Trophoblast cell (in vitro differentiated cells and primary cell): ENCODE results near the gene TAGLN3. TPM values are rescaled to one million over a fixed set of nuclear protein-coding genes. Genes with fewer than 3 reads are reported as not detected.
A peak's percentile ranks its signal among the peaks of the same experiment; 100 is the strongest.

Source experiments
- DNase-seq, 2 donors: peaks; one replicate each; pipeline ENCODE4 v3.0.0-alpha.2; 2016
- H2AFZ ChIP-seq: 2 replicates; pipeline ENCODE4 v1.6.1; 2013; ENCODE audit warnings: low read length, moderate library complexity, mild to moderate bottlenecking; ENCODE audit not compliant: insufficient read depth, poor library complexity
- H2AK5ac ChIP-seq: 2 replicates; pipeline ENCODE4 v1.6.1; 2013; ENCODE audit warnings: mild to moderate bottlenecking, low read length
- H2BK120ac ChIP-seq: 2 replicates; pipeline ENCODE4 v1.6.1; 2013; ENCODE audit warnings: low read length, mild to moderate bottlenecking, moderate library complexity; ENCODE audit not compliant: insufficient read depth, poor library complexity
- H2BK12ac ChIP-seq: 2 replicates; pipeline ENCODE4 v1.6.1; 2013; ENCODE audit warnings: mild to moderate bottlenecking, low read length, moderate library complexity
- H2BK5ac ChIP-seq: 2 replicates; pipeline ENCODE4 v1.6.1; 2013; ENCODE audit warnings: low read length, low read depth, moderate library complexity, mild to moderate bottlenecking; ENCODE audit not compliant: poor library complexity
- H3K14ac ChIP-seq: 2 replicates; pipeline ENCODE4 v1.6.1; 2013; ENCODE audit warnings: mild to moderate bottlenecking, low read length
- H3K18ac ChIP-seq: 2 replicates; pipeline ENCODE4 v1.6.1; 2013; ENCODE audit warnings: mild to moderate bottlenecking, low read length
- H3K23ac ChIP-seq: 2 replicates; pipeline ENCODE4 v1.6.1; 2013; ENCODE audit warnings: low read length
- H3K27ac ChIP-seq: 2 replicates; pipeline ENCODE4 v1.5.1; 2013; ENCODE audit warnings: low read depth, mild to moderate bottlenecking, inconsistent platforms, low read length, moderate library complexity
- H3K27me3 ChIP-seq: 2 replicates; pipeline ENCODE4 v1.6.1; 2013; ENCODE audit warnings: inconsistent platforms, mild to moderate bottlenecking, low read length, moderate library complexity; ENCODE audit not compliant: insufficient read depth
- H3K36me3 ChIP-seq, 2 experiments: 1 replicate in 1 of 2; 2 replicates in 1 of 2; pipeline ENCODE4 v1.6.1; 2013; ENCODE audit warnings: low read length in 2 of 2, mild to moderate bottlenecking in 2 of 2, moderate library complexity in 1 of 2; ENCODE audit not compliant: insufficient read depth in 2 of 2, control insufficient read depth in 1 of 2
- H3K4ac ChIP-seq: 2 replicates; pipeline ENCODE4 v1.6.1; 2013; ENCODE audit warnings: low read depth, mild to moderate bottlenecking, low read length, moderate library complexity
- H3K4me1 ChIP-seq, 2 experiments: 1 replicate in 1 of 2; 2 replicates in 1 of 2; pipeline ENCODE4 v1.6.1; 2013; ENCODE audit warnings: low read length in 2 of 2, mild to moderate bottlenecking in 2 of 2, moderate library complexity in 1 of 2; ENCODE audit not compliant: insufficient read depth in 2 of 2, control insufficient read depth in 1 of 2
- H3K4me2 ChIP-seq: 2 replicates; pipeline ENCODE4 v1.6.1; 2013; ENCODE audit warnings: inconsistent platforms, mild to moderate bottlenecking, low read length, moderate library complexity
- H3K4me3 ChIP-seq: 2 replicates; pipeline ENCODE4 v1.5.1; 2013; ENCODE audit warnings: mild to moderate bottlenecking, low read depth, low read length, inconsistent platforms
- H3K79me1 ChIP-seq: one replicate; pipeline ENCODE4 v1.6.1; 2013; ENCODE audit warnings: low read length
- H3K79me2 ChIP-seq: 2 replicates; pipeline ENCODE4 v1.6.1; 2013; ENCODE audit warnings: low read length, mild to moderate bottlenecking; ENCODE audit not compliant: control insufficient read depth, insufficient read depth, poor library complexity
- H3K9ac ChIP-seq: 2 replicates; pipeline ENCODE4 v1.6.1; 2013; ENCODE audit warnings: mild to moderate bottlenecking, low read length
- H3K9me3 ChIP-seq: 2 replicates; pipeline ENCODE4 v1.6.1; 2013; ENCODE audit warnings: low read depth, mild to moderate bottlenecking, control low read depth, inconsistent platforms, low read length; ENCODE audit not compliant: insufficient read depth
- H4K12ac ChIP-seq: 2 replicates; pipeline ENCODE4 v1.6.1; 2013; ENCODE audit warnings: low read depth, mild to moderate bottlenecking, low read length, moderate library complexity
- H4K8ac ChIP-seq: 2 replicates; pipeline ENCODE4 v1.6.1; 2013; ENCODE audit warnings: low read depth, mild to moderate bottlenecking, low read length, moderate library complexity
- H4K91ac ChIP-seq: one replicate; pipeline ENCODE4 v1.6.1; 2013; ENCODE audit warnings: low read depth, mild to moderate bottlenecking, low read length, moderate library complexity
- WGBS: extraction: QIAGEN DNeasy Blood & Tissue Kit; methylation state at CpG from one replicate; pipeline ENCODE4 v1.1.7; 2013; ENCODE audit warnings: missing lambda C conversion rate; ENCODE audit not compliant: insufficient read length, insufficient coverage; ENCODE audit errors: extremely low coverage; 5-methylcytosine and 5-hydroxymethylcytosine counted together
- polyA plus RNA-seq: library from polyadenylated mRNA; stranded (reverse); fragments of 200-250 nt; gene quantifications from 2 replicates; pipeline ENCODE4 v1.2.3, GENCODE V29; 2013

TAGLN3 gene
- polyA plus RNA-seq, result 0.10 TPM in 1 of 2 replicates, not detected in the other

DNA sequence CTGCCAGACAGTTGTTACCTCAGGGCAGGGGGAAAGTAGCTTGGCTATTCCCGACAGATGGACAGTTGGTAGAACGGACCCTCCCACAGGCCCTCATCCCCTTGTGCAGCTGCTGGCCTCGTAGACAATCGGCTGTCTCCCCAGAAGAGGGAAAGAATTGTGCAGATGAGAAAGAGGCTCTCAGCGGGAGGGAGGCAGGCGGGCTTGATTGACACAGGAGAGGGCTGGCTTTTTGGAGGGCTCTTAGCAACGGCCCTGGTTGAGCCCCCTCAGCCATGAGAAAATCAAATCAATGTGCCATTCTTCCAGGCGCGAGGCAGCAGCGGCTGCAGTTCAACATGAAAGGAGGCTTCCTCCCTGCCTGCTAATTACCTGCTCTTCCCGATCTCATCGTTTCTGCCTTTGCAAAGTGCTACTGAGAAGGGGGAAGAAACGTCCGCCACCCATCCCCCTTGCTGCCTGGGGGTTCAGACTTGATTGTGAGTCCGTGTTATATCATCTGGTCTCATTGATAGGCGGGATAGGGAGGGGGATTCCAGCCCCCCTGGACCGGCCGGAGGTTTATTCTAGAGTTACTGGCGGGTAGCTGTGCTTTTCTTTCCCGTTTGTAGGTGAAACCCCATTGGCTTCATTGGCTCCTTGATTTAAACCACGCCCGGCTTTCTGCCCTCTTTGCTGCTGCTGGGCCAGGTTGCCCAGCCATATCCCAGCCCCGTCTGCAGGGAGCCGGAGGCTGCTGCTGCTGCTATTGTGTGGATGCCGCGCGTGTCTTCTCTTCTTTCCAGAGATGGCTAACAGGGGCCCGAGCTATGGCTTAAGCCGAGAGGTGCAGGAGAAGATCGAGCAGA is at the start of gene TAGLN3:
TAGLN3 (plus strand) TSS at position 287 of the 848 bp plus-strand sequence; CDS start at position 788, 501 bp downstream.
- no CpG with 5 or more reads among the region's 30 CpGs for WGBS

DNA sequence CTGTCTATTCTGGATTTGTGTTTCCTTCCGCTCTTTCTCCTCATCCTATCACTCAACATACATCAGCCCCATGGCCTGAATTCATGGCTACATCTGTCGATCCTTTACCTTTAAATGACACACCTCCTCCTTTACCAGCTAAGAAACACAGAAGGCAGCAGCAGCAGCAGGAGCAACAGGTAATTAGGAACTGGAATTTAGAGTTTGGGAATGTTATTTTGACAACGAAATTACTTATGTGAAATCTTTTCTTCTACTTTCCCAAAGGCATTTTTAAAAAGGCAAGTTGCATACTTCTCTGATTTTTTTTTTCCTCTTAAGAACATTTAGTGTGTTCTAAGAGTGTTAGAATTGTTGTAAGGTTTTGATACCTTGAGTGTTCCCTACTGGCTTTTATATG is 49.0 kb upstream of the TAGLN3 start:
- H3K4me3 ChIP-seq, result no peak overlapping the region
- no peaks in the 10 kb centered on the region for H3K79me2 ChIP-seq
- H4K12ac ChIP-seq, result no peak overlapping the region
- no peak overlapping the region for H2BK5ac ChIP-seq
- H3K4ac ChIP-seq, result no peak overlapping the region
- H3K36me3 ChIP-seq, result peaks cover 7 to 18% of the 10 kb centered on the region in 2 experiments
- H3K27ac ChIP-seq, result no peak overlapping the region
- H2BK120ac ChIP-seq, result no peak overlapping the region
- no peak overlapping the region for H3K14ac ChIP-seq
- H2AK5ac ChIP-seq, result no peak overlapping the region
- no peak overlapping the region for H2AFZ ChIP-seq
- H3K9me3 ChIP-seq, result no peaks in the 10 kb centered on the region
- no peak overlapping the region for H4K91ac ChIP-seq
- H3K27me3 ChIP-seq, result no peaks in the 10 kb centered on the region
- no peak overlapping the region for H3K18ac ChIP-seq
- no peaks in the 10 kb centered on the region for H3K79me1 ChIP-seq
- no CpG with 5 or more reads among the region's 3 CpGs for WGBS
- no peak overlapping the region for H3K4me2 ChIP-seq
- no peak overlapping the region for H2BK12ac ChIP-seq
- H4K8ac ChIP-seq, result no peak overlapping the region
- no peak overlapping the region for H3K9ac ChIP-seq
- DNase-seq, result peak; percentile 25 to 71
- H3K4me1 ChIP-seq, result no peaks in the 10 kb centered on the region
- H3K23ac ChIP-seq, result no peak overlapping the region

More for the DNA sequence above, at the start of gene TAGLN3:
- Histone ChIP-seq H3K9ac (peak within 1 kb of the TSS; percentile 5), H3K4me3 (peak within 1 kb of the TSS; percentile 16), H3K27ac (no peak within 1 kb of the TSS), H3K18ac (no peak within 1 kb of the TSS), H2AK5ac (no peak within 1 kb of the TSS), H3K4me2 (peak within 1 kb of the TSS; percentile 72), H4K8ac (no peak within 1 kb of the TSS), H3K79me1 (no peaks in the 10 kb centered on the region), H3K79me2 (no peaks in the 10 kb centered on the region), H3K4me1 (peaks cover 6% of the 10 kb centered on the region in 2 experiments), H2AFZ (peak within 1 kb of the TSS; percentile 37), H3K27me3 (no peaks in the 10 kb centered on the region), H3K36me3 (no peaks in the 10 kb centered on the region), H3K23ac (no peak within 1 kb of the TSS), H2BK120ac (no peak within 1 kb of the TSS), H2BK12ac (no peak within 1 kb of the TSS), H3K4ac (no peak within 1 kb of the TSS), H4K12ac (no peak within 1 kb of the TSS), H3K14ac (no peak within 1 kb of the TSS), H2BK5ac (no peak within 1 kb of the TSS), H3K9me3 (no peaks in the 10 kb centered on the region), H4K91ac (no peak within 1 kb of the TSS)
- DNase-seq, result no peak

DNA sequence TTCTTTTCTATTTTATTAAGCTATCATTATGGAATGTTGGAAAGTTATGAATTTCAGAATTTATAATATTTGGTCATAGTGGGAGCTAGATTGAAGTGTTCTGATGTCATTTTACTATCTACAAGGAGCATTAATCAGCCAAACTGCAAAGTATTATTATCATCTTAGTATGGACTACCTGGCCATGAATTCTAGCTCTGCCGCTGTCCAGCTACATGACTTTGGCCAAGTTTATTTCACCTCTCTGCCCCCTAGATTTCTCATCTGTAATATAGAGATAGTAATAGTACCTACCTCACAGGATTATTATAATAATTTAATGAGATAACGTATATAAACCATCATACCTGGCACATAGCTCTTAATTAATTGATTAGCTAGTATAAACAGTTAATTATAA is 47.7 kb upstream of the TAGLN3 start:
- no peak for DNase-seq

DNA sequence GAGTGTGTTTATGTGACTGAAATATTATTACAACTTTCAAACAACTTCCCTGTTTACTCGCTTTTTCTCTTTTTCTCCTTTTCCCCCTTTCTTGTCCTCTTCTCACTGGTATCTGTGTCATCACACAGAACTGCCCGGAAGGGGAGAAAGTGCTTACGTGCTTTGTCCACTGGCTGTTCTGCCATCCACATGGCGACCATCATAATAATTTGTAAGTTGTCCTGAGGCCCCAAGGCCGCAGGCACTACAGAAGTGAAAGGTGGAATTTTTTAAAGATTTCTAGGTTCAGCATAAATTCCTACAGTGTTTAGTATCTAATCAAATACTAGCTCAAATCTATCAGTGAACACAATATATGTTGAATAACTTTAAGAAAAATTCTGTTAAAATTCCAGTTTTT is 46.6 kb upstream of the TAGLN3 start:
- H2AK5ac ChIP-seq, result no peak overlapping the region
- H3K23ac ChIP-seq, result no peak overlapping the region
- no peak overlapping the region for H2BK5ac ChIP-seq
- no peak overlapping the region for H4K91ac ChIP-seq
- H2BK120ac ChIP-seq, result no peak overlapping the region
- no peaks in the 10 kb centered on the region for H3K4me1 ChIP-seq
- H3K79me2 ChIP-seq, result no peaks in the 10 kb centered on the region
- H3K18ac ChIP-seq, result no peak overlapping the region
- peak; percentile 93 to 95 for DNase-seq
- WGBS, result no CpG with 5 or more reads among the region's 5 CpGs
- H4K8ac ChIP-seq, result no peak overlapping the region
- no peaks in the 10 kb centered on the region for H3K79me1 ChIP-seq
- no peaks in the 10 kb centered on the region for H3K27me3 ChIP-seq
- no peak overlapping the region for H3K4me3 ChIP-seq
- H4K12ac ChIP-seq, result no peak overlapping the region
- peaks cover 9 to 22% of the 10 kb centered on the region in 2 experiments for H3K36me3 ChIP-seq
- H3K27ac ChIP-seq, result no peak overlapping the region
- no peak overlapping the region for H2BK12ac ChIP-seq
- H3K9ac ChIP-seq, result no peak overlapping the region
- H3K4ac ChIP-seq, result no peak overlapping the region
- no peak overlapping the region for H3K4me2 ChIP-seq
- no peak overlapping the region for H3K14ac ChIP-seq
- H2AFZ ChIP-seq, result no peak overlapping the region
- no peaks in the 10 kb centered on the region for H3K9me3 ChIP-seq

More for the DNA sequence above, 47.7 kb upstream of the TAGLN3 start:
- no peak overlapping the region for H4K91ac ChIP-seq
- no peaks in the 10 kb centered on the region for H3K9me3 ChIP-seq
- no peak overlapping the region for H2AK5ac ChIP-seq
- no peak overlapping the region for H2BK12ac ChIP-seq
- H2BK5ac ChIP-seq, result no peak overlapping the region
- H2BK120ac ChIP-seq, result no peak overlapping the region
- no peak overlapping the region for H3K4me2 ChIP-seq
- H3K36me3 ChIP-seq, result peaks cover 9 to 21% of the 10 kb centered on the region in 2 experiments
- H3K23ac ChIP-seq, result no peak overlapping the region
- H3K18ac ChIP-seq, result no peak overlapping the region
- no peak overlapping the region for H2AFZ ChIP-seq
- H4K12ac ChIP-seq, result no peak overlapping the region
- H3K9ac ChIP-seq, result no peak overlapping the region
- H3K4me1 ChIP-seq, result no peaks in the 10 kb centered on the region
- H3K4me3 ChIP-seq, result no peak overlapping the region
- H3K4ac ChIP-seq, result no peak overlapping the region
- no peaks in the 10 kb centered on the region for H3K79me1 ChIP-seq
- H3K79me2 ChIP-seq, result no peaks in the 10 kb centered on the region
- no CpG with 5 or more reads among the region's 2 CpGs for WGBS
- H3K27ac ChIP-seq, result no peak overlapping the region
- H3K14ac ChIP-seq, result no peak overlapping the region
- no peak overlapping the region for H4K8ac ChIP-seq
- H3K27me3 ChIP-seq, result no peaks in the 10 kb centered on the region
